ENCODE measurements around the gene LENG8. TPM values are rescaled to one million over a fixed set of nuclear protein-coding genes. Genes with fewer than 3 reads are reported as not detected.
"Not testable (repeated sequence)": the region's sequence is repeated elsewhere in the genome, so short reads cannot be mapped to it uniquely, and the experiment has no call there.

LENG8 gene
- total RNA-seq, 8 experiments from 2014 or later, result 38.5 to 156 (median 64.7) TPM

- ATAC-seq (replicated peaks in 6 of 8), result peak in 5 of 8 experiments; percentile 50 to 66 (median 61)
- Histone ChIP-seq H3K4me3 (no peak overlapping the region), H3K27ac (peak overlapping the region; percentile 11 to 81), H3K4me1 (replicated peaks in 1 of 2) (peaks cover 37 to 53% of the 10 kb centered on the region in 2 donors)
- WGBS, 10 experiments, result 55 to 80% (median 60%) methylated on average over 1 to 2 of the region's 15 CpGs; no CpG with 5 or more reads in 7 of the 10 experiments
- in situ Hi-C loops (cut with MboI; ENCODE audit: low pct_unique_long_range_greater_than_20kb in 2 of 9, low sequenced_read_pairs in 9 of 9, unreplicated experiment in 9 of 9), result no loop called here
Measured at GRCh38 chr19:54436031-54436523, 12.9 kb upstream of the LENG8 start.

- no peak overlapping the region for H3K4me3 ChIP-seq
- 50 to 100% (median 91%) methylated on average over 1 to 8 of the region's 10 CpGs for WGBS, 10 experiments
- in situ Hi-C loops (cut with MboI; ENCODE audit: low pct_unique_long_range_greater_than_20kb in 2 of 9, low sequenced_read_pairs in 9 of 9, unreplicated experiment in 9 of 9), result no loop called here
- ATAC-seq (replicated peaks in 6 of 8), result no peak
- peak overlapping the region; percentile 11 to 81 for H3K27ac ChIP-seq
- H3K4me1 ChIP-seq (replicated peaks in 1 of 2), result peaks cover 31 to 47% of the 10 kb centered on the region in 2 donors
Measured at GRCh38 chr19:54436628-54437252, 12.3 kb upstream of the LENG8 start.

- H3K4me3 ChIP-seq, result no peak overlapping the region
- ATAC-seq (replicated peaks in 6 of 8), result peak; percentile 28 to 92 (median 64)
- WGBS, 10 experiments, result 38 to 80% (median 61%) methylated on average over 3 to 6 of the region's 15 CpGs; no CpG with 5 or more reads in 4 of the 10 experiments
- in situ Hi-C loops (cut with MboI; ENCODE audit: low pct_unique_long_range_greater_than_20kb in 2 of 9, low sequenced_read_pairs in 9 of 9, unreplicated experiment in 9 of 9), result no loop called here
- peaks cover 26 to 34% of the 10 kb centered on the region in 2 donors for H3K4me1 ChIP-seq (replicated peaks in 1 of 2)
- no peak overlapping the region for H3K27ac ChIP-seq
Measured at GRCh38 chr19:54439174-54439851, 9.7 kb upstream of the LENG8 start.

DNA sequence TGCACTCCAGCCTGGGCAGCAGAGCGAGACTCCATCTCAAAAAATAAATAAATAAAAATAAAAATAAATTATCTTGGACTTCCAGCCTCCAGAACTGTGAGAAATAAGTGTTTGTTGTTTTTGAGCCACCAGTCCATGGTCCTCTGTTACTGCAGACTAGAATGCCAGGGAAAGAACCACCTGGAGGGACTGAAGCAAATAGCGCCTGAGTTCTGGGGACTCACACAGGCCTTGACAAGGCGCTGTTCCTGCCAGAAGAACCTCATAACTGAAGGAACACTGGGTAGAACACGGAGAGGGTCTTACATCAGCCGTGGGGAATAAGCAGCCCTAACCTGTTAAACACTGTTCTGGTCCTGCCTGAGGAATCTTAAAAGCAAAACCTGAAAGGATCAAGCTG lies 8.4 kb upstream of the LENG8 start:
- Histone ChIP-seq H3K4me3 (no peak overlapping the region), H3K27ac (no peak overlapping the region), H3K4me1 (replicated peaks in 1 of 2) (peaks cover 16 to 21% of the 10 kb centered on the region in 2 donors)
- in situ Hi-C loops (cut with MboI; ENCODE audit: low pct_unique_long_range_greater_than_20kb in 2 of 9, low sequenced_read_pairs in 9 of 9, unreplicated experiment in 9 of 9), result no loop called here
- WGBS, 10 experiments, result 63 to 100% (median 87%) methylated on average over 2 to 5 of the region's 5 CpGs; no CpG with 5 or more reads in 2 of the 10 experiments
- ATAC-seq (replicated peaks in 6 of 8), result no peak

DNA sequence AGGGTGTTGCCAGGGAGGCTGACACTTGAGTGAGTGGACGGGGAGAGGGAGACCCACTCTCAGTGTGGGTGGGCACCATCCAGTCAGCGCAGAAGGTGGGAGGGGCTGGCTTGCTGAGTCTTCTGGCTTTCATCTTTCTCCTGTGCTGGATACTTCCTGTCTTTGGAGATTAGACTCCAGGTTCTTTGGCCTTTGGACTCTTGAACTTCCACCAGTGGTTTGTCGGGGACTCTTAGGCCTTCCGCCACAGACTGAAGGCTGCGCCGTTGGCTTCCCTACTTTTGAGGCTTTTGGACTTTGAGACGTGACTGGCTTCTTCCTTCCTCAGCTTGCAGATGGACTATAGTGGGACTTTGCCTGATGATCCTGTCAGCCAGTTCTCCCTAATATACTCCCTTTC lies 4.3 kb upstream of the LENG8 start:
- Histone ChIP-seq H3K27ac (no peak overlapping the region), H3K4me3 (no peak overlapping the region), H3K4me1 (replicated peaks in 1 of 2) (peaks cover 8% of the 10 kb centered on the region in 2 donors)
- ATAC-seq (replicated peaks in 6 of 8), result no peak
- WGBS, 10 experiments, result 83 to 100% (median 100%) methylated on average over 1 to 3 of the region's 7 CpGs; no CpG with 5 or more reads in 5 of the 10 experiments
- in situ Hi-C loops (cut with MboI; ENCODE audit: low pct_unique_long_range_greater_than_20kb in 2 of 9, low sequenced_read_pairs in 9 of 9, unreplicated experiment in 9 of 9), result no loop called here

DNA sequence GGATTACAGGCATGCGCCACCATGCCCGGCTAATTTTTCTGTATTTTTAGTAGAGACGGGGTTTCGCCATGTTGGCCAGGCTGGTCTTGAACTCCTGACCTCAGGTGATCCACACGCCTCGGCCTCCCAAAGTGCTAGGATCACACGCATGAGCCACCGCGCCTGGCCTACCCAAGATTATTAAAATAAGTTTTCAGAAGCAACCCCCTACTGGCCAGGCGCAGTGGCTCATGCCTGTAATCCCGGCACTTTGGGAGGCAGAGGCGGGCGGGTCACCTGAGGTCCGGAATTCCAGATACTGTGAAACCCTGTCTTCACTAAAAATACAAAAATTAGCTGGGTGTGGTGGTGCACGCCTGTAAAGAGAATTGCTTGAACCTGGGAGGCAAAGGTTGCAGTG lies 2.6 kb upstream of the LENG8 start:
- Histone ChIP-seq H3K4me3 (peak overlapping the region in 1 of 5 donors; percentile 61), H3K4me1 (replicated peaks in 1 of 2) (peaks cover 13 to 21% of the 10 kb centered on the region in 2 donors)
- H3K27ac ChIP-seq; ATAC-seq (replicated peaks in 6 of 8); in situ Hi-C loops (cut with MboI; ENCODE audit: low pct_unique_long_range_greater_than_20kb in 2 of 9, low sequenced_read_pairs in 9 of 9, unreplicated experiment in 9 of 9): not testable (repeated sequence)
- 20 to 100% (median 94%) methylated on average over 1 to 10 of the region's 15 CpGs; no CpG with 5 or more reads in 3 of the 10 experiments for WGBS, 10 experiments

DNA sequence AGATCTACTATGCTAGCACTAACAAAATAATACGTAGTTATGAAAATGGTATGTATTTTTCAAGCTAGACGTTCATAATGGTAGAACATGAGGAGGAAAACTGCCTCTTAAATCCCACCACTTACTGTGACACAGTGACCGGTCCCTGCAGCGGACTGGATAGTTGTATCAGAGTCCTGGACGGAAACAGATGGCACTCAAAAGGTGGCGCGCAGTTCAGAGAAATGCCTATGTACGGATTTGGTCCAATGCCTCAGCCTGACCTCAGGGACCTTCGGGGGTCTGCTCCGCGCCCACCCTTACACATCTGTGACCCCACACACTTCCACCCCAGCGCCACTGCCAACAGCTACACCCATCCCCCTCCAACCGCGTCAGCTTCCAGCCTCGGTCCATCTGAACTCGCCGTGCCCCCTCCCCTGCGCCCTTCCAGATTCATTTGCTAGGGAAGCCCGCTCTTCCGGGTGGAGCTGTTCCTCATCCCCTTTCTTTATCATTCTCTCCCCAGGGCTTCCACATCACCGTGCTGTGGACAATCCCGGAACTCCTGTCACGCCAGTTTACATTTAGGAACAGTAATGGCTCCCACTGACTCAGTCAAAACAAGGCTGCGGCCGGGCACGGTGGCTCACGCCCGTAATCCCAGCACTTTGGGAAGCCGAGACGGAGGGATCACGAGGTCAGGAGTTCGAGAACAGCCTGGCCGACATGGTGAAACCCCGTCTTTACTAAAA lies 792 bp upstream of the LENG8 start:
- Histone ChIP-seq H3K4me3 (peak overlapping the region; percentile 57 to 83 (median 74)), H3K27ac (peak overlapping the region; percentile 98 to 99), H3K4me1 (replicated peaks in 1 of 2) (peaks cover 13 to 21% of the 10 kb centered on the region in 2 donors)
- in situ Hi-C loops (cut with MboI; ENCODE audit: low pct_unique_long_range_greater_than_20kb in 2 of 9, low sequenced_read_pairs in 9 of 9, unreplicated experiment in 9 of 9), result no loop called here
- WGBS, 10 experiments, result 0 to 20% (median 2%) methylated on average over 1 to 17 of the region's 34 CpGs; no CpG with 5 or more reads in 2 of the 10 experiments
- ATAC-seq (replicated peaks in 6 of 8), result peak; percentile 11 to 37 (median 20)

- in situ Hi-C loops (cut with MboI; ENCODE audit: low pct_unique_long_range_greater_than_20kb in 2 of 9, low sequenced_read_pairs in 9 of 9, unreplicated experiment in 9 of 9), result no loop called here
- Histone ChIP-seq H3K4me3 (peak overlapping the region; percentile 57 to 83 (median 74)), H3K4me1 (replicated peaks in 1 of 2) (peaks cover 13 to 21% of the 10 kb centered on the region in 2 donors), H3K27ac (peak overlapping the region; percentile 98 to 99)
- ATAC-seq (replicated peaks in 6 of 8), result no peak
- 0 to 10% (median 0%) methylated on average over 1 to 10 of the region's 21 CpGs; no CpG with 5 or more reads in 4 of the 10 experiments for WGBS, 10 experiments
Measured at GRCh38 chr19:54449701-54450069, 686 bp downstream of the LENG8 start.

DNA sequence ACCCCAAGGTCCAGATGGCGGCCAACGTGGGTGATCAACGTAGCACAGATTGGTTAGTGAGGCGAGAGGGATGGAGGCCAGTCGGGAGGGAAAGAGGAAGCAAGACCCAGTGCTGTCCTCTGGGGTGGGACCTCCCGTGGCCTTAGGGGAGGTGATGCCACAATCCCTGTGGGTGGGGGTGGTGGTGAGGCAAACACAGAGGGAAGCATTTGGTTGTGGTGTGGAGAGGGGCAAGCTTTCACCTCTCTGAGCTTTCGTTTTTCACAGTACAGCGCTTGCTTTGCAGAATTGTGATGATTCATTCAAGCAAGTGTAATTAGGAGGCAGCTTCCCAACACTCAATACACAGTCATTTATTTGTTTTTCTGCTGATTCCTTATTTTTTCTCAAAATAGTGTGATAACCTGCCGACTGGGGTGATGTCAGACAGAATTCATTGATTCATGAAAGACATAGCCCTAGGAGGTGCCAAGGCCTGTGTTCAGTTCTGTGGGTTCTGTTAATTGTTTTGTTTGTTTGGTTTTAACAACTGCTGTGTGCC lies 2.4 kb downstream of the LENG8 start:
- WGBS, 10 experiments, result 43 to 100% (median 77%) methylated on average over 1 to 5 of the region's 9 CpGs; no CpG with 5 or more reads in 2 of the 10 experiments
- Histone ChIP-seq H3K27ac (no peak overlapping the region), H3K4me3 (peak overlapping the region in 1 of 5 donors; percentile 5), H3K4me1 (replicated peaks in 1 of 2) (peaks cover 13 to 21% of the 10 kb centered on the region in 2 donors)
- in situ Hi-C loops (cut with MboI; ENCODE audit: low pct_unique_long_range_greater_than_20kb in 2 of 9, low sequenced_read_pairs in 9 of 9, unreplicated experiment in 9 of 9), result no loop called here
- ATAC-seq (replicated peaks in 6 of 8), result no peak

DNA sequence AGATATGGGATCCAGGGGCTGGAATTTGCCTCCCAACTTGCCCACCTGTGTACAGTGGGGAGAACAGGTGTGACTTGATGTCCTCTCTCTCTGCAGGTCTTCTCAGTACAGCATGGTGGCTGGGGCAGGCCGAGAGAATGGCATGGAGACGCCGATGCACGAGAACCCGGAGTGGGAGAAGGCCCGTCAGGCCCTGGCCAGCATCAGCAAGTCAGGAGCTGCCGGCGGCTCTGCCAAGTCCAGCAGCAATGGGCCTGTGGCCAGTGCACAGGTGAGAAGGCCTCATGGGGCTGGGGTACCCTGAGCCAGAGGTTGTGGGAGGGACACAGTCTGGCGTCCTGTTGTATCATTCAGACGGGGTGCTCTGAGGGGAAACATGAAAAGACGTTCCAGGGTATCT lies 3.0 kb downstream of the LENG8 start:
- Histone ChIP-seq H3K4me1 (replicated peaks in 1 of 2) (peaks cover 10 to 20% of the 10 kb centered on the region in 2 donors), H3K4me3 (no peak overlapping the region), H3K27ac (no peak overlapping the region)
- in situ Hi-C loops (cut with MboI; ENCODE audit: low pct_unique_long_range_greater_than_20kb in 2 of 9, low sequenced_read_pairs in 9 of 9, unreplicated experiment in 9 of 9), result no loop called here
- 77 to 100% (median 100%) methylated on average over 2 to 9 of the region's 11 CpGs; no CpG with 5 or more reads in 7 of the 10 experiments for WGBS, 10 experiments
- no peak for ATAC-seq (replicated peaks in 6 of 8)

DNA sequence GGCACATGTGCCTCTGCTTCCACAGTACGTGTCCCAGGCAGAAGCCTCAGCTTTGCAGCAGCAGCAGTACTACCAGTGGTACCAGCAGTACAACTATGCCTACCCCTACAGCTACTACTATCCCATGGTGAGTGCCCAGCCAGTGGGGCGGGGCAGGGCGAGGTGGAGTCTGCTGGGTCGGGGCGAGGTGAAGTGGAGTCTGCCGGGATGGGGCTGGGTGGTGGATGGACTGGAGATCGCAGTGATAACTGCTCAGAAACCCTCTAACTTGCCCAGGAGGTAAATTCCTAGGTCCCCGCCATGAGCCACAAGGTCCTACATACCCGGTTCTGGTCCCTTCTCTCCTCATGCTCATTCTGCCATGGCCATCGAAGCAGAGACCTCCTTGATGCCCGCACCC lies 3.6 kb downstream of the LENG8 start:
- no peak for ATAC-seq (replicated peaks in 6 of 8)
- H3K4me3 ChIP-seq, result no peak overlapping the region
- peaks cover 5 to 14% of the 10 kb centered on the region in 2 donors for H3K4me1 ChIP-seq (replicated peaks in 1 of 2)
- H3K27ac ChIP-seq, result no peak overlapping the region
- 82 to 90% methylated on average over 2 to 3 of the region's 11 CpGs; no CpG with 5 or more reads in 8 of the 10 experiments for WGBS, 10 experiments
- in situ Hi-C loops (cut with MboI; ENCODE audit: low pct_unique_long_range_greater_than_20kb in 2 of 9, low sequenced_read_pairs in 9 of 9, unreplicated experiment in 9 of 9), result no loop called here

- peaks cover 5 to 13% of the 10 kb centered on the region in 2 donors for H3K4me1 ChIP-seq (replicated peaks in 1 of 2)
- no peak for ATAC-seq (replicated peaks in 6 of 8)
- H3K4me3 ChIP-seq, result no peak overlapping the region
- in situ Hi-C loops (cut with MboI; ENCODE audit: low pct_unique_long_range_greater_than_20kb in 2 of 9, low sequenced_read_pairs in 9 of 9, unreplicated experiment in 9 of 9), result no loop called here
- H3K27ac ChIP-seq, result no peak overlapping the region
- WGBS, 10 experiments, result 60 to 100% (median 94%) methylated on average over 2 to 7 of the region's 31 CpGs; no CpG with 5 or more reads in 2 of the 10 experiments
Measured at GRCh38 chr19:54453921-54454780, 5.2 kb downstream of the LENG8 start.

Data from motor neuron (in vitro differentiated cells).